ENCODE results near the gene CA5A.
"Not testable (repeated sequence)": the region's sequence is repeated elsewhere in the genome, so short reads cannot be mapped to it uniquely, and the experiment has no call there.

CA5A gene

DNA sequence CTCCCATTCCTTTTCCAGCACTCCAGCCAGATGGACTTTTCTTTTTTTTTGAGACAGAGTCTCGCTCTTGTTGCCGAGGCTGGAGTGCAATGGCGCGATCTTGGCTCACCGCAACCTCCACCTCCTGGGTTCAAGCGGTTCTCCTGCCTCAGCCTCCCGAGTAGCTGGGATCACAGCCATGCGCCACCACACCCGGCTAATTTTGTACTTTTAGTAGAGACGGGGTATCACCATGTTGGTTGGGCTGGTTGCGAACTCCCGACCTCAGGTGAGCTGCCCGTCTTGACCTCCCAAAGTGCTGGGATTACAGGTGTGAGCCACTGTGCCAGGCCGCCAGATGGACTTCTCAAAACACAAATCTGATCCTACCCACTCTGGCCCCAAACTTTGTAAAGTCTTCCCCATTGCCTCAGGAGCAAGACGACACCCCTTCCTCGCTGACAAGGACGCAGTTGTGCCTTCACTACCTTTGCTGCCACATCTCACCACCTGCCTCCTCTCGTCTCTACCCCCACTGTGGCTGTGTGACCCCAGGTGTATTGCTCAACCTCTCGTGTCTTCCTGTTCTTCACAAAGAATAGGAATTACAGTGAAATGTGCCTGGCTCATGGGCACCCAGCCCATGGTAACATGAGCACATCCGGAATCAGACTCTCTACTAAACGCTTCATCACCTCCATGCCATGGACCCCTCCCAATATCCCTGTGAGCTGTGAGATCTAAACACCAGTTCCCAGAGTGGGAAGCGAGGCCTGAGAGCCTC lies 11.2 kb upstream of the CA5A start:
- DNase-seq = no peak

DNA sequence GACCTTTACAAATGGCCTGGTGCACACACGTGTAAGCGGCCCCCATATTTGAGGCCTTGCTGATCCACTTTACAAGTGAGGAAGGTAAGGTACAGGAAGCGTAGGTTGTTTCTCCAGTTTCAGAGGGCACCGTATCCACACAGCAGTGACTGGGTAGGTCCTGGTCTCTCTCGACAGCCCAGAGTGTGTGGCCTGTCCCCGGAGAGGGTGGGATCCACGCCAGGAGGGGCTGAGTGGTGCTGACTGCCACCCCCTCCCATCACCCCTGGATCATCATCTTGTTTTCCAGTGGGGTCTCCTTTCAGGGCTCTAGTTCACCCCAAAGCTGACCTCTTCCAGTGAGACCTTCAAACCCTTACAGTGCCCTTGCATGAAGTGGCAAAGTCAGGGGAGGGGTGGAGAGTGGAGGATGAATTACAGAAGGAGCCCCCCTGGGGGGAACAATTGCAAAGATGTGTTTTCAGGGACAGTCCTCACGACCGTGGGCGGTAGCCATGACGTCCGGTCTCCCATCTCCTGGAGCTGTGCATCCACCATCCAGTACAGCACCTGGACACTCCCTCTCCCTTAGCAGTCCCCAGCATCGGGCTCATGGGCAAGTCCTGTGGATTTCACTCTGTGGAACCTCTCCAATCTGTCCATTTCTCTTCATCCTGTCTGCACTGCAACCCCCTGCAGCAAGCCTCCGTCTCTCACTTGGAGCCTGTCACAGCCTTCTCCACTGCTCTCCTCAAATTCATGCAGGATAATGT lies 10.4 kb upstream of the CA5A start:
- no peak for DNase-seq

DNA sequence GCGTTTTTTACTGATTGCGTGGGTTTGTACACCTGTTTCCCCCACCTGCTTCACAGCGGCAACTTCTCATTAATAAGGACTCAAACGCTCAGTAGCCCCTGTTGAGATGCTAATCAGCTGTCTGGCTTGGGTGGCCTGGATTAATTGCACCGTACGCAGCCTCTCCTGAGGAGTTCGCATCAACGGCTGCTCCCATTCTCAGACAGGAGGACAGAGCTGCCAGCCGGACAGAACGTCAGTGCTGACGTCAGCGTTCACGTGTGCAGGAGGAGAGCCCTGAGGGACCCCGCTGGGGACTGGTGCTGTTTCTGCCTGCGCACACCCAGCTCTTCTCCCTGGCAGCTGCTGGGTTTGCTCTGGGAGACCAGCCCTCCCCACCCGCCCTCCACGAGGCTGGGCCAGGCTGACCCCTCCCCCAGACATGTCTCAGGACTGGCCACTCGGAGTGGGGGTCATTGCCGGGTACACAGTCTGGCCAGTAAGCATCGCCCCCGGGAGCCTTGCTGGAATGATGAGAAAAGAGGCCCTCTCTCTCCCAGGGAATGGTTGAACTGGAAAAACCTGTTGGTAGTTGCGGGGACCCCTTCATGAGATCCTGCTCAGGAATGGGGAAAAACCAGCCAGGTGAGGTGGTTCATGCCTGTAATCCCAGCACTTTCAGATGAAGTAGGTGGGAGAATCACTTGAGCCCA lies 9.2 kb upstream of the CA5A start:
- DNase-seq = no peak

DNA sequence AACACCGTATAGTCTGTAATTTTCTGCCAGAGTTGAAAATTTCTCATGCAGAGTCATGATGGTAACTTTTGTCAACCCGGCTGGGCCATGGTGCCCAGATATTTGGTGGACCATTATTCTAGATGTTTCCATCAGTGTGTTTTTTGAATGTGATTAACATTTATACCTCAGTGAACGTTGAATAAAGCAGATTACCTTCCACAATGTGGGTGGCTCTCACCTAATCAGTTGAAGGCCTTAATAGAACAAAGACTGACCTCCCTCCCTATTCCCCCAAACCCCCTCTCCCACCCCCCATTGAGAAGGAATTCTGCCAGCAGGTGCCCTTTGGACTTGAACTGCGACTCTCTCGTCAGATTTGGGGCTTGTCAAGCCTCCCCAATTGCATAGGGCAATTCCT lies 6.4 kb upstream of the CA5A start:
- DNase-seq = no peak

- no peak for DNase-seq
Observed at GRCh38 chr16:87939562-87940423, 3.5 kb upstream of the CA5A start.

DNA sequence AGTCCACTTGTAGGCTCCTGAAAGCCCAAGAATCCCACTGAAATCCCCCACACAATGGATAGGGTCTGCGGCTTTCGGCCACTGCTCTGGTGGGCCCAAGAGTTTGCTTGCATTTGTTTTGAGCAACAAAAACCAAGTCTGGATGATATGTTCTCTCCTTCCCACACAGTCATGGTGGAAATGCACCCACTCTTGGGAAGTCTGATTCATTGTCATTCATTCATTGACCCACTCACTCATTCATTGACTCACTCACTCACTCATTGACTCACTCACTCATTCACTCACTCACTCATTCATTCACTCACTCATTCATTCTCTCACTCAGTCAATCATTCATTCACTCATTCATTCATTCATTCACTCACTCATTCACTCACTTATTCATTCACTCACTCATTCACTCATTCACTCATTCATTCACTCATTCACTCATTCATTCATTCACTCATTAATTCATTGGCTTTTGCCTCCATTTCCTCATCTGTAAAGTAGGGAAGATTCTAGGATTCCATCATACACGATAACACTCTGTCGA lies 2.2 kb upstream of the CA5A start:
- no peak for DNase-seq

DNA sequence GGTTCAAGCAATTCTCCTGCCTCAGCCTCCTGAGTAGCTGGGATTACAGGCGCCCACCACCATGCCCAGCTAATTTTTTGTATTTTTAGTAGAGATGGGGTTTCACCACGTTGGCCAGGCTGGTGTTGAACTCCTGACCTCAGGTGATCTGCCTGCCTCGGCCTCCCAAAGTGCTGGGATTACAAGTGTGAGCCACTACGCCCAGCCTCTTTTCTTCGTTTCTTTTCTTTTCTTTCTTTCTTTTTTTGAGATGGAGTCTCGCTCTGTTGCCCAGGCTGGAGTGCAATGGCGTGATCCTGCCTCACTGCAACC lies 858 bp upstream of the CA5A start:
- DNase-seq = not testable (repeated sequence)

GRCh38 chr16:87936016-87936374 lies 334 bp downstream of the CA5A start:
- DNase-seq = not testable (repeated sequence)

- DNase-seq = not testable (repeated sequence)
Observed at GRCh38 chr16:87934752-87935425, 1.4 kb downstream of the CA5A start.

DNA sequence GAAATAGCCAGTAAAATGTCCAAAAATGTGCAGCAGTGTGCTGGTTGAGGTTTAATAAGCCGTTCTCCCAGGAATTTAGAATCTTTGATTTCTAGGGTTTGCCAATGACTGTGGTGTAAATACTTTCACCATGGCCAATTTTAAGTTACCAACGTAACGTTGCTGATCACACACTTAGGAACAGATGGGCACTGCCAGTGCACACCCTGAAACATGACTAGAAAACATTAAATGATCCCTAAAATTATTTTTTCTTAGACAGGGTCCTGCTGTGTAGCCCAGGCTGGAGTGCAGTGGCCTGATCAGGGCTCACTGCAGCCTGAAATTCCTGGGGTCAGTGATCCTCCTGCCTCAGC lies 3.2 kb downstream of the CA5A start:
- DNase-seq = no peak

DNA sequence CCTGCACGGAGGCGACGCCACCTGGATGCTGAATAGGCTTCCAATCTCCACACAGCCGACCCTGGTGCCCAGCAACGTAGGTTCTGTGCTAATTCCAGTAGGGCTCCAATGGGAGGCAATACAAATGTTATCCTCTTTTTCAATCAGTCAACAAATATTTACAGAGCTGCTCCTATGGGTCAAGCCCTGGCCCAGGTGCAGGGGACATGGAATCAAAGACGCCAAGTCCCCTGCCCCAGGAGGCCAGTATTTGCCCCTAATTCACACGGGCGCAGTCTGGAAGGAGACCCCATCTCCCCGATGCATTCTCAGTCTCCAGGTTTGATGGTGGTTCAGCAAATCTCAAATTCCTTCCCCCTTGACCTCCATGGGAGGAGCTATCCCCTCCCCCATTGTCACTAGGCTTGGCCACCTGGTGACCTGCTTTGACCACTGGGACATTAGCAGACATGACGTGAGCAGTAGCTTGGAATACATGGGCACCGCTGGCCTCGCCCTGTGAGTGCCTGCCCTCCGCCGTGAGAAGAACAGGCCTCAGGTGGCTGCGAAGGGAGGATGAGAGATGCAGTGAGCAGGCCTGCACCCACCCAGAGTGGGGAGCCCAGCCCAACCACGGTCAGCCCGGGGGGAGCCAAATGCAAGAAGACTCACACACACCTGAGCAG lies 3.7 kb downstream of the CA5A start:
- DNase-seq = not testable (repeated sequence)

GRCh38 chr16:87931504-87931903 lies 4.8 kb downstream of the CA5A start:
- no peak for DNase-seq

DNA sequence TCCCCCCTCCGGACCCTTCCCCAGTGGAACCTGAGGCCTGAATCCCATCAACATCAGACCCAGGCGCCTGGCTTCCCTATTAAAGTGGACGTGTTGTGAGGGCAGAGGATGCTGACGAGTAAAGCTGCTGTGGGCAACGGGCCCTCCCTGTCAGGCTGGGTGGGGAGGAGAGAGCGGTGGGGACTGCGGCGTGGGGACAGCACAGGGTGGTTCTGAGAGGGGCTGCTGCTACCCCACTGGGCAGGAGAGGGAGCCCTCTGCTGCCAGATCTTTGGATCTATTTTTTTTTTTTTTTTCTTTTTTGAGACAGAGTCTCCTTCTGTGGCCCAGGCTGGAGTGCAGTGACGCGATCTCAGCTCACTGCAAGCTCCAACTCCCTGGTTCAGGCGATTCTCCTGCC lies 5.9 kb downstream of the CA5A start:
- no peak for DNase-seq

DNA sequence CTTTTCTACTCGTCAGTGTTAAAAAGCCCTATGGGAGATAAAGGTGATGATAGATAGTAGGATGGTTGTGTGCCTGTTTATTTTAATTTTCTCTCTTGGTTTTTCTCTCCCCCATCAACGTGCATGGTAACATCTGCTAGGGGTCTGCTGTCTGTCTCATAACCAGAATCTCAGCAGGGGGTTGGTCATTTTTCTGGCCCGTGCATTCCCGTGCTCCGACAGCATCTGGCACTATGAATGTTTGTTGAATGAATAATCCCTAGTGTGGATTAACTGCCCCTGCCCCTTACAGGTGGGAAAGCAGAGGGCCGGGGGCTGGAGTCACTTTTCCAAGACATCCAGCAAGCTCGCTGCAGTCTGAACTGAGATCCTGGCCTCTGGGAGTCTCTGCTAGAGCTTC lies 6.3 kb downstream of the CA5A start:
- peak in 1 of 2 experiments; percentile 14 for DNase-seq

- DNase-seq = no peak
Observed at GRCh38 chr16:87927195-87927562, 9.2 kb downstream of the CA5A start.

DNA sequence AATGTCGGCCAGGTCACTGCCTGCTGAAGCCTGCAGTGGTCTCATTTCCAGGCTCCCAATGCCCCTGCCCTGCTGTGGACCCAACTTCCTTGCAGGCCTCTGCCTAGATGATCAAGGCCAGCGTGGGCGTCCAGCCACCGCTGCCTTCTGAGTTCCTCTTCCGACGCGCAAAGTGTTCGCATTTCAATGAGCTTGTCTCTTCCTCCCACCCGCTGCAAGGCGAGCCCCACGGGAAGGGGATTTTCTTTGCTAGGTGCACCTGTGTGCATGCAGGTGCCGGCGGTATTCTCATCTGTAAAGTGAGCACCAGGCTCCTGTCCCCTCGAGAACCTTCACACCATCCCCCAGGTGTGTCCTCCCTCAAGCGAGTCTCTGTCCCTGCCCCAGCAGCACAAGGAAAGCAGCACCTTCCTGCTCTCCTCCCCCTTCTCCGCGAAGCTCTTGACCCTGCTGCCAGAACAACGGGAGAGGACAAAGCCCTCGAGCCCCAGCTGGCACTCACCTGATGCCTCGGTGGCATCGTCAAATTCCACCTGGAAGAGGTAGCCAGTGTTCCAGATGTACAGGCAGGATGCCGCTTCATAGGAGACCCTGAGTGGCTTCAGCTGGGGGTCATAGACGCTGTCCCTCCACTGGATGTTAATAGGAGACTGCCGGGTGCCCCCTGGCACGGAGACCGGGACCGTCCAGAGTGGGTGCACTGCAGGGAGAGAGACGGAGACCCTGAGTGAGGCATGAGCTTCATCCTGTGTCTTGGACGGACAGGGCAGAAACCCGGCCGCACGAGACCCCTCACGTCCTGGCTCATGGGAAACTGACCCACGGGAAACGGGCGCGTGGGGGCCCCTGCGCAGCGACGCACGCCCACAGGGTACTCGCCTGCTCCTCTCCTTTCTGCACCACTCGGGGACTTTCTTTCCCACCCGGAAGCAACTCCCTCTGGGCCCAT lies 9.8 kb downstream of the CA5A start:
- no peak for DNase-seq

DNA sequence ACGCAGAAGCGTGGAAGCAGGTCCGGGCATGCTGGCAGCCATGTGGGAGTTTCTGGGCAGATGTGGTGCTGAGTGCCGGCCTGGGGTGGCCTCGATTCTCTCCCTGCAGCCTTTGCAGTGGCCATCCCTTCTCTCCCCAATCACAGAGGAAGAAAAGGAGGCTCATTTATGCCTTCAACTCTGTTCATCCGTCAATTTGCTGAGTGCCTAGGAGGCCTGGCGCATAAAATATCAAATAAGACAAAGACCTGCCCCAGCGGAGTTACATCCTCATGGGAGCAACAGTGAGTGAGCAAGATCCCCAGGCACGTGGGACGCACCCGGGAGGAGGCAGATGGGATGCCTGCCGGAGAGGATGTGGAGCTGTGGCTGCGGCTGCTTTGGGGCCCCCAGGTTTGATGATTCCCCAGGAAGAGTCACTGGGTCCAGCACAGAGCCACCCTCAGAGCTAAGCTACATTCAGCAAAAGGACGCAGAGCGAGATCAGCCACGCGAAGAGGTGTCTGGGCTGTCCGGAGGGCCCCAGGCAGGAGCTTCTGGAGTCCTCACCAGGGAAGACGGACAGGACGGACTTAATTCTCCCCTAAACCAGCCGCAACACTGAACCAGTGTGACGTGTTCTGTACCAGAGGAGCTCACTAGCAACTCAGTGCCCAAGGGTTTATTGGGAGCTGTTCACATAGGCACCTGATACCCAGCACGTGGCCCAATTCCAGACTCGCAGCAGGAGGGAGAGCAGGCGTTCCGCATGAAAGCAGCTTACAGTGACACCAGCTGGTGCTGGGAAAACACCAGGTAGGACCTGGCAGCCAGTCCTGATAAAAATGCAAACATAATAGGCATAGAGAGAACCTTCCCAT lies 11.3 kb downstream of the CA5A start:
- peak in 1 of 2 experiments; percentile 25 for DNase-seq

DNA sequence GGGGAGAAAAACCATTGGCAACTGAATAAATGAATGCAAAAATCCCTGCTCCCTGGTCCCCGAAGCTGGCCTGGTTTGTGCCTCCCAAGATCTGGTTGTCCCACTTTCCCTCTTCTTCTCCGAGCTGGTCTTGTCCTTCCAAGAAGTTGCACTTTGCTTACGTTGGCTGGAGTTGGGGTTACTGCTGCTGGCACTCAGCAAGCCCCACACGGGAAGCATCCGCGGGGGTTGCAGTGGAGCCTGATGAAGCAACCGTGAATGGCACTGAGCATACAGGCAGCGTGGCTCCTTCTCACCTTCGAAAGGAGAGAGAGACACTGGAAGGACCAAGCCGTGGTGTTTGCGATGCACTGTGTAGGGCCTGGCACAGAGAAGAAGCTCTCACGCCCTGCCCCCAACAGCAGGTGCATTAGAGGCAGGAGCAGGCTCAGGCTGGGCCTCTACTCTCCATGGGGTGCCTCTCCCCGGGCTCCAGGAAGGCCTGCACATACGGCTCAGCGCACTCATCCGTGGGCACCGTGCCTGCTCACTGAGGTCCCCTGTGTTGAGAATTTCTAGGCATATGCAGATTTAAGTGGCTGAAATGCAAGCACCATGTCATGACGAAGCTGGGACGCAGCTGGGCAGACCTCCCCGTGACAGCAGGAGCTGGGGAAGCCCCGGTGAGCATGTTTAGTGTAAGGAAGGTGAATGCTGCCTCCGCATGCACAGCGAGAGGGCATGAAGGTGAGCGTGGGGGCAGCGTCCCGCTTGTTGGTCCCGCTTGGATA lies 12.1 kb downstream of the CA5A start:
- peak in 1 of 2 experiments; percentile 37 for DNase-seq
